A549 (cell line): ENCODE results near the gene DTX4. TPM values are rescaled to one million over a fixed set of nuclear protein-coding genes. Genes with fewer than 3 reads are reported as not detected.

ENCODE experiments used
- ATAC-seq, 2 experiments: fragments of 200-7000 bp in 1 of 2; fragments of >200 bp in 1 of 2; cut with Nextera tagmentation in 1 of 2; cut with Tn5 transposase in 1 of 2; 3 replicates each; pipeline versions ENCODE4 v1.8.0 to v1.9.1; 2018 to 2020; ENCODE audit warnings: mild to moderate bottlenecking in 1 of 2, moderate library complexity in 1 of 2
- CTCF ChIA-PET: fragments of 300-600 bp; sonication (Branson Sonifier 250); formaldehyde crosslinking; extraction: SDS; loops from one replicate; lab custom pipeline; 2021; ENCODE audit warnings: antibody characterized with exemption, inconsistent platforms; lab: Yijun Ruan, JAX
- POLR2A ChIA-PET: fragments of 350-600 bp; formaldehyde crosslinking; extraction: SDS; loops from one replicate; lab custom pipeline; 2021; ENCODE audit warnings: antibody characterized with exemption, inconsistent platforms; lab: Yijun Ruan, JAX
- DNase-seq, 2 experiments: peaks; one replicate each; pipeline versions ENCODE4 v3.0.0 to v3.0.0-alpha.2; 2011 to 2016; ENCODE audit warnings: low read depth in 1 of 2, low spot score in 1 of 2
- FAIRE-seq: peaks from 2 replicates; lab custom pipeline; 2011; peaks lifted over from hg19 to GRCh38; lab: Jason Lieb, UNC
- H3K27ac ChIP-seq, 2 experiments: fragments of >200 bp; sonication (Bioruptor Twin); formaldehyde crosslinking; 3 replicates each; pipeline ENCODE4 v1.5.1; 2016 to 2017
- H3K4me1 ChIP-seq: fragments of >200 bp; sonication (Bioruptor Twin); formaldehyde crosslinking; 3 replicates; pipeline ENCODE4 v1.6.1; 2016
- H3K4me2 ChIP-seq: fragments of >200 bp; sonication (Bioruptor Twin); formaldehyde crosslinking; 3 replicates; pipeline ENCODE4 v1.6.1; 2016
- H3K4me3 ChIP-seq: fragments of >200 bp; sonication (Bioruptor Twin); formaldehyde crosslinking; 3 replicates; pipeline ENCODE4 v1.5.1; 2016
- H3K9me3 ChIP-seq: fragments of >200 bp; sonication (Bioruptor Twin); formaldehyde crosslinking; 3 replicates; pipeline ENCODE4 v1.6.1; 2016
- BHLHE40 ChIP-seq: IDR thresholded peaks from 2 replicates; pipeline ENCODE4 v1.6.1; 2012; ENCODE audit warnings: low read depth, low read length, inconsistent platforms
- CBX2 ChIP-seq: fragments of 200-600 bp; sonication (generic); IDR thresholded peaks from 2 replicates; pipeline ENCODE4 v1.6.1; 2016; ENCODE audit warnings: low read depth, mild to moderate bottlenecking, borderline replicate concordance
- CBX8 ChIP-seq: fragments of 200-600 bp; sonication (generic); IDR thresholded peaks from 2 replicates; pipeline ENCODE4 v1.6.1; 2016
- CHD2 ChIP-seq: fragments of 150-350 bp; IDR thresholded peaks from 2 replicates; pipeline ENCODE4 v1.6.1; 2014; ENCODE audit warnings: low read length; ENCODE audit not compliant: partially characterized antibody
- CHD4 ChIP-seq: fragments of 200-600 bp; sonication (generic); IDR thresholded peaks from 2 replicates; pipeline ENCODE4 v1.6.1; 2016; ENCODE audit warnings: antibody characterized with exemption, mild to moderate bottlenecking, borderline replicate concordance
- EHF ChIP-seq: fragments of 250-450 bp; sonication (Bioruptor Pico); IDR thresholded peaks from 2 replicates; pipeline ENCODE4 v1.5.0; 2020; ENCODE audit warnings: mild to moderate bottlenecking
- EHMT2 ChIP-seq: fragments of 200-600 bp; sonication (generic); IDR thresholded peaks from 2 replicates; pipeline ENCODE4 v1.6.1; 2016; ENCODE audit warnings: antibody characterized with exemption, low read depth, mild to moderate bottlenecking, moderate library complexity
- FOSB ChIP-seq: fragments of 250-450 bp; sonication (Bioruptor Pico); IDR thresholded peaks from 2 replicates; pipeline ENCODE4 v1.5.0; 2020; ENCODE audit warnings: mild to moderate bottlenecking, moderate library complexity
- GATA3 ChIP-seq: IDR thresholded peaks from 2 replicates; pipeline ENCODE4 v1.6.1; 2012; ENCODE audit warnings: borderline replicate concordance
- HDAC2 ChIP-seq: fragments of 200-600 bp; sonication (generic); IDR thresholded peaks from 2 replicates; pipeline ENCODE4 v1.6.1; 2016
- HES2 ChIP-seq: fragments of >200 bp; sonication (Bioruptor Twin); formaldehyde crosslinking; IDR thresholded peaks from 2 replicates; pipeline ENCODE4 v1.6.1; 2016
- KDM5A ChIP-seq: fragments of 200-600 bp; sonication (generic); IDR thresholded peaks from 2 replicates; pipeline ENCODE4 v1.6.1; 2016; ENCODE audit warnings: antibody characterized with exemption, mild to moderate bottlenecking
- MYC ChIP-seq: IDR thresholded peaks from 2 replicates; pipeline ENCODE4 v1.6.1; 2012; ENCODE audit warnings: mild to moderate bottlenecking, inconsistent platforms, low read length, improper control_type of control experiment, borderline replicate concordance
- NPAS2 ChIP-seq: fragments of 250-450 bp; sonication (Bioruptor Pico); IDR thresholded peaks from 2 replicates; pipeline ENCODE4 v1.8.0; 2022; ENCODE audit warnings: mild to moderate bottlenecking, moderate library complexity, borderline replicate concordance
- NR3C1 ChIP-seq: fragments of >200 bp; sonication (Bioruptor Twin); formaldehyde crosslinking; IDR thresholded peaks from 3 replicates; pipeline ENCODE4 v1.6.1; 2017
- RAD21 ChIP-seq, 2 experiments: fragments of >200 bp in 1 of 2; sonication (Bioruptor Twin) in 1 of 2; formaldehyde crosslinking in 1 of 2; IDR thresholded peaks in 1 of 2; conservative IDR thresholded peaks in 1 of 2; 2 replicates in 1 of 2; 3 replicates in 1 of 2; pipeline ENCODE4 v1.6.1; 2012 to 2018; ENCODE audit warnings: inconsistent platforms in 1 of 2
- RARB ChIP-seq: fragments of 250-450 bp; sonication (Bioruptor Pico); IDR thresholded peaks from 2 replicates; pipeline ENCODE4 v1.8.0; 2021; ENCODE audit warnings: mild to moderate bottlenecking, moderate library complexity
- RCOR1 ChIP-seq: fragments of 150-350 bp; IDR thresholded peaks from 2 replicates; pipeline ENCODE4 v1.6.1; 2014; ENCODE audit warnings: antibody characterized with exemption, low read length, low read depth
- RFX5 ChIP-seq: fragments of 450-650 bp; IDR thresholded peaks from 2 replicates; pipeline ENCODE4 v1.7.1; 2014; ENCODE audit warnings: antibody characterized with exemption, mild to moderate bottlenecking, moderate library complexity
- TP53 ChIP-seq: fragments of 250-450 bp; sonication (Bioruptor Pico); IDR thresholded peaks from 2 replicates; pipeline ENCODE4 v1.5.0; 2021; ENCODE audit warnings: mild to moderate bottlenecking, moderate library complexity
- ZC3H11A ChIP-seq: fragments of 450-650 bp; IDR thresholded peaks from 2 replicates; pipeline ENCODE4 v1.6.1; 2014; ENCODE audit warnings: antibody characterized with exemption, mild to moderate bottlenecking
- ZSCAN20 ChIP-seq: fragments of 250-450 bp; sonication (Bioruptor Pico); IDR thresholded peaks from 2 replicates; pipeline ENCODE4 v1.8.0; 2022; ENCODE audit warnings: mild to moderate bottlenecking, moderate library complexity
- WGBS: methylation state at CpG from one replicate; pipeline ENCODE4 v1.1.6; 2017; ENCODE audit errors: missing lambda C conversion rate; 5-methylcytosine and 5-hydroxymethylcytosine counted together
- polyA plus RNA-seq, 4 experiments: library from polyadenylated mRNA; depleted of rRNA in 3 of 4; stranded (reverse); fragments of >200 nt; fragmentation: RNase III in 1 of 4; extraction: RNeasy Plus Mini Kit Qiagen cat#74134 plus additional on column Dnase treatment in 1 of 4; gene quantifications; 2 replicates in 3 of 4; 3 replicates in 1 of 4; pipeline ENCODE4 v1.2.3, GENCODE V29; 2011 to 2017
- TF ChIP-seq, protein P1 (sequence below): fragments of 250-450 bp; sonication (Bioruptor Pico); IDR thresholded peaks from 2 replicates; pipeline ENCODE4 v1.5.0; 2021; ENCODE audit warnings: mild to moderate bottlenecking, moderate library complexity, borderline replicate concordance
- TF ChIP-seq, protein P2 (sequence below): IDR thresholded peaks from 2 replicates; pipeline ENCODE4 v1.6.1; 2012

DTX4 gene
- polyA plus RNA-seq, 2 of the 4 experiments (the other 2 are of a cell fraction), result 0.97 to 3.1 TPM

GRCh38 chr11:59223177-59223576 lies 51.2 kb downstream of the DTX4 start:
- Histone ChIP-seq H3K27ac (no peak overlapping the region), H3K4me2 (no peak overlapping the region), H3K9me3 (no peaks in the 10 kb centered on the region), H3K4me3 (no peak overlapping the region), H3K4me1 (peaks cover 18% of the 10 kb centered on the region)
- WGBS, result 92% methylated on average over 1 of the region's 1 CpG
- ATAC-seq (no peak), DNase-seq (no peak), FAIRE-seq (no peak)
- no peak for TF ChIP-seq RCOR1
- ChIA-PET CTCF (interaction anchor here (0.7 to 7.7 kb wide), 5 partner anchors 17 to 87 kb away, joined by 3 to 33 read pairs (median 5); partner anchors contain the start of gene DTX4), POLR2A (no interaction called here)

DNA sequence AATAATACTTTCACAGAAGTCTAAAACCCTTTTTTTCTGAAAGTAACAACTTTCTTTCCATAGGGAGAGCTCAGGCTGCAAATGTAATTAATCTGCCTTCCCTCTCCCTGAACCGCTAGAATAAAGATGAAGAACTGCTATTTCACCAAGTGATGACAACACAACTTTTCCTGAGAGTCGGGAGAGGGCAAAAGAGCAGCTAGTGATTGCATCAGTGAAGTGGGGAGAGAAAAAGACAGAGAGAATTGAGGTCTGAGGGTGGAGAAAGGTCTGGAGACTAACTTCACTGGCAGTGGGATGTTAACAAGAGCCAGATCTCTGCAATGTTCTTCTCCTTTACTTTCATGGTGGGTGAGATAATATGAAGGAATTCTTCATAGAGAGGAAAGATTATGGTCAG lies 51.7 kb downstream of the DTX4 start:
- POLR2A ChIA-PET, result no interaction called here
- Histone ChIP-seq H3K4me1 (peaks cover 18% of the 10 kb centered on the region), H3K27ac (no peak overlapping the region), H3K4me3 (no peak overlapping the region), H3K9me3 (no peaks in the 10 kb centered on the region), H3K4me2 (no peak overlapping the region)
- DNase-seq (no peak), FAIRE-seq (no peak), ATAC-seq (no peak)
- WGBS, result 19% methylated on average over 2 of the region's 2 CpGs
- CTCF ChIA-PET, result interaction anchor here (1.6 to 7.7 kb wide), 2 partner anchors 38 to 52 kb away, joined by 3 to 33 read pairs; partner anchors contain the start of gene DTX4
- no peak for TF ChIP-seq ZC3H11A
- TF ChIP-seq FOSB (CRISPR knock-in tag), result no peak

DNA sequence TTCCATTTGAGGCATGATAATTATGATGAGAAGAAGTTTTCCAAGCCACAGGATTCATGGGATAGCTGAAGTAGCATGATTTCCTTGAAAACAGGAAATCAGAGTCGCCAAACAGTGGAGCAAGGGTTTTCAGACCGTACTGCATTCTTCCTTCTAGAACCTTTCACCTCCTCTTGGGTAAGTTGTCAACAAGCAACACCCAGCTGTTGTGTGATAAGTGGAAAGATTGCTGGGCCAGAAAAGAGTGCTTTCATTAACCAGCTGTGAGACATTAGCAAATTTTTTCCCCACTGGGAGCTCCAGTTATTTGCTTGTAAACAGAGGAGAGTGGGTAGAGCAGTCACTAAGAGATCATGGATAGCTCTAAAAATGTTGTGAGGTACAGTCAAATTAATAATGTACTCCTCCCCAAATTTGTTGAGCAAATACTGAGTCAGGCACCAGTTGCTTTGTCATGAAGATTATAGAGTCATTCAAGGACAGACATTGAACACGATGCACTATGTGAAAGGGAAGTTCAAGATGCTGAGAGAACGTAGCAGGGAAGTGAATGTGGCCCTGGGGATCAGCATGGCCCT lies 52.5 kb downstream of the DTX4 start:
- Histone ChIP-seq H3K9me3 (no peaks in the 10 kb centered on the region), H3K4me3 (no peak overlapping the region), H3K27ac (no peak overlapping the region), H3K4me1 (peaks cover 18% of the 10 kb centered on the region), H3K4me2 (no peak overlapping the region)
- FAIRE-seq (no peak), ATAC-seq (no peak; a peak in 2 of 6 replicates), DNase-seq (no peak)
- POLR2A ChIA-PET, result no interaction called here
- no peak for TF ChIP-seq ZSCAN20 (CRISPR knock-in tag)
- no peak for TF ChIP-seq BHLHE40
- TF ChIP-seq RARB (CRISPR knock-in tag), result no peak
- no peak for TF ChIP-seq NR3C1
- CTCF ChIA-PET, result interaction anchor here (7.7 kb wide), 1 partner anchor 53 kb away, joined by 33 read pairs; the partner anchor contains the start of gene DTX4
- 28% methylated on average over 4 of the region's 4 CpGs for WGBS

DNA sequence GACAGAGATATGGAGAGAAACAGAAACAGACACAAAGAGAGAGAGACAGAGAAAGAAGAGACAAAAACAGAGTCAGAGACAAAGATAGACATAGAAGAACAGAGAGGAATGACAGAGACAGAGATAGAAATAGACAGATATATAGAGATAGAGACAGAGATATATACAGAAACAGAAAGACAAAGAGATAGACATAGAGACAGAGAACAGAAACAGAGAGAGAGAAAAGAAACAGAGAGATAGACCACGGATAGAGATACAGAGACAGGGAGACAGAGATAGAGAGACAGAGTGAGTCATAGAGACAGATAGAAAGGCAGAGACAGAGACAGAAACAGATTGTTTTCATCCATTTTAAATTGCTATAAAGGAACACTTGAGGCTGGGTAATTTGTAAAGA lies 53.1 kb downstream of the DTX4 start:
- CTCF ChIA-PET, result interaction anchor here (7.7 kb wide), 1 partner anchor 53 kb away, joined by 33 read pairs; the partner anchor contains the start of gene DTX4
- no peak overlapping the region for H3K4me3 ChIP-seq
- TF ChIP-seq CBX2 (no peak), KDM5A (no peak), EHMT2 (no peak), ZC3H11A (no peak), CHD4 (no peak), HDAC2 (no peak), CBX8 (no peak), MYC (no peak)
- TF ChIP-seq, all 56 proteins: peak for 0
- 5% methylated on average over 1 of the region's 1 CpG for WGBS
- ATAC-seq, result no peak
- Histone ChIP-seq H3K4me1 (peaks cover 18% of the 10 kb centered on the region), H3K27ac (no peak overlapping the region), H3K4me2 (no peak overlapping the region), H3K9me3 (no peaks in the 10 kb centered on the region)
- no peak for FAIRE-seq
- POLR2A ChIA-PET, result no interaction called here
- DNase-seq, result no peak

DNA sequence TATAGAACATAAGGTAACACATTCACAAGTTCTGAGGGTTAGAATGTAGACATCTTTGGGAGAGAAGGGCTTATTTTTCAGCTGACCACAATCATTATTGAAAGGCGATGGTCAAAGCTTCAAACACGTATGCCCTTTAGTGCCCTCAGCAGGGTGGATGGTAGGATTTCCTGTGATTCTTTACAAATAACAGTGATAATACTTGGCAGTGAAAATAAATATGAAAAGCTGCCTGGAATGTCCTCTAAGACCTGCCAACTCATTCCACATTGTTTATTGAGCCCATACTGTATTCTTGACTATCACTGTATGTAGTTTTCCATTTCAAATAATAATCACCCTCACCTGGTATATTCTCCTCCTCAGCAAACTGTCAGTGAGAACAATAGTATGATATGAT lies 54.5 kb downstream of the DTX4 start:
- Histone ChIP-seq H3K4me3 (no peak overlapping the region), H3K4me1 (peaks cover 11% of the 10 kb centered on the region), H3K4me2 (no peak overlapping the region), H3K27ac (no peak overlapping the region), H3K9me3 (no peaks in the 10 kb centered on the region)
- CTCF ChIA-PET, result interaction anchor here (7.7 kb wide), 1 partner anchor 55 kb away, joined by 33 read pairs; the partner anchor contains the start of gene DTX4
- FAIRE-seq (no peak), ATAC-seq (no peak), DNase-seq (no peak)
- POLR2A ChIA-PET, result no interaction called here
- 29% methylated on average over 2 of the region's 2 CpGs for WGBS
- no peak for TF ChIP-seq TP53 (CRISPR knock-in tag)
- no peak for TF ChIP-seq EHF (CRISPR knock-in tag)
- TF ChIP-seq CHD2, result no peak
- TF ChIP-seq RFX5, result no peak
- TF ChIP-seq NPAS2 (CRISPR knock-in tag), result no peak
- TF ChIP-seq RAD21 (conservative IDR thresholded peaks at IDR 0.05 in 1 of 2, IDR thresholded peaks at IDR 0.05 in 1 of 2), result no peak
- no peak for TF ChIP-seq GATA3
- no peak for TF ChIP-seq FOSB (CRISPR knock-in tag)
- TF ChIP-seq, protein P1, sequence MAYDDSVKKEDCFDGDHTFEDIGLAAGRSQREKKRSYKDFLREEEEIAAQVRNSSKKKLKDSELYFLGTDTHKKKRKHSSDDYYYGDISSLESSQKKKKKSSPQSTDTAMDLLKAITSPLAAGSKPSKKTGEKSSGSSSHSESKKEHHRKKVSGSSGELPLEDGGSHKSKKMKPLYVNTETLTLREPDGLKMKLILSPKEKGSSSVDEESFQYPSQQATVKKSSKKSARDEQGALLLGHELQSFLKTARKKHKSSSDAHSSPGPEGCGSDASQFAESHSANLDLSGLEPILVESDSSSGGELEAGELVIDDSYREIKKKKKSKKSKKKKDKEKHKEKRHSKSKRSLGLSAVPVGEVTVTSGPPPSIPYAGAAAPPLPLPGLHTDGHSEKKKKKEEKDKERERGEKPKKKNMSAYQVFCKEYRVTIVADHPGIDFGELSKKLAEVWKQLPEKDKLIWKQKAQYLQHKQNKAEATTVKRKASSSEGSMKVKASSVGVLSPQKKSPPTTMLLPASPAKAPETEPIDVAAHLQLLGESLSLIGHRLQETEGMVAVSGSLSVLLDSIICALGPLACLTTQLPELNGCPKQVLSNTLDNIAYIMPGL, result no peak
- TF ChIP-seq HES2, result no peak
- no peak for TF ChIP-seq EHMT2
- TF ChIP-seq, protein P2, sequence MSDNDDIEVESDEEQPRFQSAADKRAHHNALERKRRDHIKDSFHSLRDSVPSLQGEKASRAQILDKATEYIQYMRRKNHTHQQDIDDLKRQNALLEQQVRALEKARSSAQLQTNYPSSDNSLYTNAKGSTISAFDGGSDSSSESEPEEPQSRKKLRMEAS, result no peak
